Kasumi-1 (cell line): ENCODE data around the gene PINLYP.
A peak's percentile ranks its signal among the peaks of the same experiment; 100 is the strongest.
"Not testable (repeated sequence)": the region's sequence is repeated elsewhere in the genome, so short reads cannot be mapped to it uniquely, and the experiment has no call there.

Source experiments
- DNase-seq, 2 experiments: peaks; one replicate each; lab custom pipeline; 2025; lab: John Stamatoyannopoulos, UW

The PINLYP gene

DNA sequence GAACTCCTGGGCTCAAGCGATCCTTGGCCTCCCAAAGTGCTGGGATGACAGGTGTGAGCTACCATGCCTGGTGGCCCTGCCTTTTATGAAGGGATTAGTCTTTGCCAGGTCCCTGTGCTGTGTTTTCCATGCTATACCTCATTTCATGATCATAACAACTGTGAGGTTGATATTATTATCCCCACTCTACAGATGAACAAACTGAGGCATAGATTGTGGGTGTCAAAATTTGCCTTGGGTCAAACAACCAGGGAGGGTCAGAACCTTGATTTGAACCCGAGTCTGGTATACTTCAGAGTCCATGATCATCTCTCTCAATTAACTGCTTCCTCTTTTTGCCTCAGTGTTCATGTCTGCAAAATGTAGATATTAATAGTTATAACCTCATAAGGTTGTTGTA lies 6.9 kb downstream of the PINLYP start:
- DNase-seq, result no peak

DNA sequence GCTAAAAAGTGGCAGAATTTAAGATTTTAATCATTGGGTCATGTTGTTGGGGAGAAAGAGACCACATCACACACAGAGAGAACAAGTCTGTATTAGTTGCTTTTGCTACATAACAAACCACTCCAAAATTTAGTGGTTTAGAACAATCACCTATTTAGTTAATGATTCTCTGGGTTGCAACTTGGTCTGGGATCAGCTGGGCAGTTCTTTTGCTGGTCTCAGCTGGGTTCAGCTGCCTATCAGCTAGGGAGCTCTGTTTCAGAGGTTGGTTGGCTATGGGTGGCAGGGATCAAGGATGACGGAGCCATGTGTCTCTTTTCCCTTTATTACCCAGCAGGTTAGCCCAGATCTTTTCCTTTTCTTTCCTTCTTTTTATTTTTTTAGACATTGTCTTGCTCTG lies 8.9 kb downstream of the PINLYP start:
- no peak for DNase-seq

DNA sequence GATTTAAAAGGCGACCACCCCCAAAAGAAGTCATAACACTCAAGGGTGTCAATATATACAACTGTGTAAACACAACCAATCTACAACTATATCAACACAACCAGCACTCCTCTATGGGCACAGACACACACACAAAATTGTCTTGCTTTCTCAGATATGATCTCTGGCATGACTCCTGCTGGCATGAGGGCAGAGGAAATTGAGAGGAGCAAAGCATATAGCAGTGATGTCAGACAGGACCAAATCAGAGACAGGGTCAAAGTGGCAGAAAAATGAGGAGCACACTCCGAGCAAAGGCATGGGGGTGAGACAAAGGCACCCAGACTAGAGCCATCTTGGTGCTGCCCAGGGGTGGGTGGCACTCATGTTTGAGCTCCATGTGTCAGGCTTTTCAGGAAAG lies 10.7 kb downstream of the PINLYP start:
- no peak for DNase-seq

DNA sequence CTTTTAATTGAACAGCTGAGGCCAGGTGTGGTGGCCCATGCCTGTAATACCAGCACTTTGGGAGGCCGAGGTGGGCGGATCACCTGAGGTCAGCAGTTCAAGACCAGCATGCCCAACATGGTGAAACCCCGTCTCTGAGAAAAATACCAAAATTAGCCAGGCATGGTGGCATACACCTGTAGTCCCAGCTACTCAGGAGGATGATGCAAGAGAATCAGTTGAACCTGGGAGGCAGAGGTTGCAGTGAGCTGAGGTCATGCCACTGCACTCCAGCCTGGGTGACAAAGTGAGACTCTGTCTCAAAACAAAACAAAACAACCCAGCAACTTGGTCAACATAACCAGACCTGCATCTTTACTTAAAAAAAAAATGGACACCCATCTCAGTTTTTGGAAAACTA lies 11.4 kb downstream of the PINLYP start:
- DNase-seq, result not testable (repeated sequence)

DNA sequence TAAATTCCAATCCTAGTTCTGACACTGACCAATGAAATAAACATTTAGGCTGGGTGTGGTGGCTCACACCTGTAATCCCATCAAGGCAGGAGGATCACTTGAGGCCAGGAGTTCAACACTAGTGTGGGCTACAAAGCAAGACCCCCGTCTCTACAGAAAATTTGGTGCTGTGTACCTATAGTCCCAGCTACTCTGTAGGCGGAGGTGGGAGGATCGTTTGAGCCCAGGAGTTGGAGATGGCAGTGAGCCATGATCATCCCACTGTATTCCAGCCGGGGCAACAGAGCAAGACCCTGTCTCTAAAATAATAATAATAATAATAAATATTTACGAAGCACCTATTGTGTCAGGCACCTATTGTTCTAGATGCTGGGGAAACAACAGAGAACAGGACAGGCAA lies 13.7 kb downstream of the PINLYP start:
- DNase-seq, result no peak

DNA sequence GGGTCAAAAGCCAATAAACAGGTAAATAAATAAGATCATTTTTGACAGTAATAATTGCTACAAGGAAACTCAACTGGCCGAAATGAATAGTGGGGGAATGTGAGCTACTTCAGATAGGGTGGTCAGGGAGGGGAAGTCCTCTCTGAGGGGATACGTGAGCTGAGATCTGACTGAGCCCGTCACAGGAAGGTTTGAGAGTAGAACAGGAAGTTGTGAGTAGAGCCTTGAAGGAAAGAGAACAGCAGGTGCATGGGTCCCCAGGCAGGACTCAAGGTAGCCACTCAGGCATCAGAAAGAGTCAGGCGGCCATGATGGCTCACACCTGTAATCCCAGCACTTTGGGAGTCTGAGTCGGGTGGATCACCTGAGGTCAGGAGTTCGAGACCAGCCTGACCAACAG lies 14.1 kb downstream of the PINLYP start:
- no peak for DNase-seq

DNA sequence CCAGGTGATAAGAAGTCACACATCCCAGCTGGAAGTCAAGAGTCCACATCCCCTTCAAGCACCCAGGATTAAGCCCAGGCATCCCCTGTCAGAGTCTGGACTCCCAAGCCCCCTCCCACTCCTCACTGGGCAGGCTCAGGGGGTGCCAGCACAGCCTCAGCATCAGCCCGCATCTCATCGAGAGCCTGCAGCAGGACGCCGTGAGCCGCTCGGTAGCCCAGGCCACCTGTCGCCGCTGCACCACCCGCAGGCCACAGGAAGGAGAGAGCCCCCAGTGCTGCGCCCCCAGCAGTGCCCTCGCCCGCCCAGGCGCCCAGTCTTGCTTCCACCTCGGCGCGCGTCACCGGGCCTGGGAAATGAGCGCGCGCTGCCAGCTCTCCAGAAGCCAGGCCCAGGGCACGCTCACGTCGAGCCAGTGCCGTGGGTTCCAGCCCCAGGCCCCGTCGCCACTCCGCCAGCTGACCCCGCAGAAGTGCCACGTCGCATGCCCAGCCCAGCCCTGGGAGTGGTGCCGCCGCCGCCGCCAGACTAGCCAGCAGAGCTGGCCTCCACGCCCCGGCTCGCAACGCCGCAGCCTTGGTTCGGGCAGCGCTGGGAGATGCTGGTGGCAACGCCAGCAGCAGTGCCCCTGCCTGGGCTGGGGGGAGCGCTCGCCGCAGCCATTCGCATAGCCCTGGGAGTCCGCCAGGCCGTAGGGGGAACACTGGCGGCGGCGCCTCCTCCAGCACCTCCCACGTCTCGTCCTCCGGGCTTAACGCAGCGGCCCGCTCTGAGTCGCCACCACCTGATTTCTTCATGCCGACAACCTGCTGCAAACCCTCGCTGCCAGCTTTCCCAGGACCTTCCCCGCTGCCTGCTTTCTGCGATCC lies 16.5 kb downstream of the PINLYP start:
- DNase-seq, result no peak

DNA sequence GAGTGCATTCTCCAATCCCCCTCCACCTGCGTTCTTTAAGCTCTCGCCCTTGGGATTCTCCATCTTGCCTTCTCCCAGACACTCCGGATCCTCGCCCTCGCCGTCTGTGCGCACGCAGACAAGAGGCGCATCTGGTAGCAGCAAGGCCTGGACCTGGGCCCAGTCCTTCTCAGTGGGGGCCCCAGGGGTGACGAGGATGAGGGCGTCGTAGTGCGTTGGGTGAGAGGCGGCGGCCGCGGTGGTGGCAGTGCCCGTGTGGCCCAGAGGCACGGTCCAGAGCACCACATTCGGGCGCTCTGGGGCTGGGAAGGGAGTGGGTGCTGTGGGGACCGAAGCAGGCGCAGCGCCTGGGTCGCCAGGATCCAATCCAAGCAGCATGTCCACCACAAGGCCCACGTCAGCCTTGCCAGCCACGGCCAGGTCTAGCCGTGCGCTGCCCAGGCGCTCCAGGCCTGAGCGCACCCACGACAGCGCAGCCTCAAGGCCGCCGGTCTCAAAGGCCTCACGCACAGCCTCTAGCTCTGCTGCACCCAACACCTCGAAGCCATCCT lies 17.3 kb downstream of the PINLYP start:
- no peak for DNase-seq

DNA sequence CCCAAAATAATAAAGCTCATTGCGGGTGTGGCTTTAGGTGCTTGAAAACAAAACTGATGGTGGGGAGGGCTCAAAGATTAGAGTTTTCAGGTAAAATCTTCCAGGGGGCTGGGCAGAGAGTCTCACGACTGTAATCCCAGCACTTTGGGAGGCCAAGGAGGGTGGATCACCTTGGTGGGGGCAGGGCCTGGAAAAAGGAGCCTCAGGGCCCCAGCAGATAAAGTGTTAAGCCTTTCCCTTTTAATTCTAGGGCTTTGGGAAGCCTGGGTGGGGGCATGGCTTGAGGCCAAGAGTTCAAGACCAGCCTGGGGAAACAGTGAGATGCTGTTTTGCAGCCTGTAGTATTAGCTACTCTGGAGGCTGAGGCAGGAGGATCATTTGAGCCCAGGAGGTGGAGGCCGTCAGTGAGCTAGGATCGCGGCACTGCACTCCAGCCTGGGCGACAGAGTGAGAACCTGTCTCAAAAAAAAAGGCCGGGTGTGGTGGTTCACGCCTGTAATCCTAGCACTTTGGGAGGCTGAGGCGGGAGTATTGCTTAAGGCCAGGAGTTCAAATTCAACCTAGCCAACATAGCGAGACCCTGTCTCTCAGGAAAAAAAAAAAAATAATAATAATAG lies 18.6 kb downstream of the PINLYP start:
- no peak for DNase-seq

DNA sequence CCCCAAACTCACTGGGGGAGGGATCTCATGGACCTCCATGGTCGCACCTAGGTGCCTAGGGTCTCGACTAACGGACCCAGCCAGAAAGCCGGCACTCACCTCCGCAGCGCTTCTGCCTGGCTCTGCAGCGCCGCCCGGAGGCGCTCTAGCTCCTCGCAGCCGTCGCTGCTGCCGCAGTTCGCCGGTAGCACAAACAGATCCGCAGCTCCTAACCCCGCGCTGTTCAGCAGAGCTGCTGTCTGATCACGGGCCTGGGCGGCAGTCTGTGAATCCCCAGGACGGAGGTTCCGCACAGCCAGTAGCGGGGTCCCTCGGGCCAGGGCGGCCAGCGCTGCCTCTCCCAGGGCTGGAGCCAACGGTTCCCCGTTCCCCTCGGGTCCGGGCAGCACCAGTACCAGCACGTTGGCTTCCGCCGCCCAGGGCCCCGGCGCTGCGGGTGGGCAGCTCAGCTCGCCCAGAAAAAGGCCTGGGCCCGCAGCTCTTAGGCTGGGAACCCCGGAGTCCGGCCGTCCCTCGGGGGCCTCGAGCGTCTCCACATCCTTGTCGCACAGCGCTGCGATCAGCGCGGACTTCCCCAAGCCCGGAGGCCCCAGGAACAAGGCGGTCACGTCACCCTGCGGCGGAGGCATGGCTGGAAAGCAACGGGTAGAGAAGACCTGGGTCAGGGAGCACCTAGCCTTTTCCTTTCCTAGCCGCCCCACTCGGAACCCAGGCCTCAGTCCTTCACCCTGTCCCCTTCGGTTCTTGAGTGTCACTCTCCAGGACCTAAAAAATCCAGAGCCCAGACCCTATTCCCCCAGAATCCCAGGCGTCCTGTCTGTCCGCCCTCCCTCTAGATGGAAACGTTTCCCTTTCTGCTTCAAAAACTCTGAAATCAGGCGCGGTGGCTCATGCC lies 19.4 kb downstream of the PINLYP start:
- DNase-seq, result peak; percentile 67 to 70

DNA sequence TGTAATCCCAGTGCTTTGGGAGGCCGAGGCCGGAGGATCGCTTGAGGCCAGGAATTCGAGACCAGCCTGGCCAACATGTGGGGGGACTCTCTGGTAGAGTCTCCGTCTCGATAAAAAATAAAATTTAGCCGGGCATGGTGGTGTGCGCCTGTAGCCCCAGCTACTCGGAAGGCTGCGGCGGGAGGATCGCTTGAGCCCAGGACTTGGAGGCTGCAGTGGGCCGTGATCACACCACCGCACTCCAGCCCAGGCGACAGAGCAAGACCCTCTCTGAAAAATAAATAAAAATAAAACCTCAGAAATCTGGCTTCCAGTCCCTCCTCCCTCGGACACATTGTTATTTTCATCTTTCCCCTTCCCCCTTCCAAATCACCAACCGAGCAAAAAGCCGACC lies 20.0 kb downstream of the PINLYP start:
- no peak for DNase-seq

DNA sequence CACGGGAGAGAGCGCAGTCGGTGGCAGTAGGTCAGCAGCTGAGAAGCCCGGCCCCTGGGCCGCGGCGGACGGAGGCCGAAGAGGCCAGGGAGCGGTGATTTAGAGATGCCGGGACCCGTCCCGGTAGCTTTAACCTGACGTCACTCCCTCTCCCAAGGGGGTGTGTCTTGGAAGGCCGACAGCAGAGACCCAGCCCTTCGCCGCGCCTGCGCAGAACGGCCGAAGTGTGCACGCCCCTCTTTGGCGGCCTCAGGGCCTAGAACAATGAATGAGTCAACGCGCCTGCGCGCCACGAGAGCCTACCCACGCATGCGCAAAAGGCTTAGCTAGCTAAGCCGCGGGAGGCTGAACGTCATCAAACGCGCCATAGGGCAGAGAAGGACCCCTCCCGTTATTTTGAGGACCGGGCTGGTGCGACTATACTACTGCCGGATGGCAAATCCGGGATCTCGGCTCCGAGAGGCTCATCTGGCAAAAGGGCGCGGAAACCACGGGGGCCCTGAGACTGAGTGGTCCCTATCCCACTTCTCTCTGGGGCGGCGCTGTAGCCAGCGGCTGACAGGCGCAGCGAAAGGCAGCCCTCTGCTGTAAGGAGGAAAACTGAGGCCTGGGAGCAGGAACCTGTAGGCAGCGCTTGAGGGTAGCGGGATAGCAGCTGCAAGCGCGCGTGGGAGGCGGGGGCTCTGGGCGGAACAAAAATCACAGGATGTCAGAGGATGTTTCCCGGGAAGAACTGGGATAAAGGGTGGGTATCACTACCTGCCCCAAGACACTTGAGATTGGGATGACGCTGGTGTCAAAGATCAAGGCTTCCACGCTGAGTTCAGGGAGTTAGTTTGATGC lies 20.6 kb downstream of the PINLYP start, which contains the start of the genes IRGQ and ZNF576:
Gene IRGQ, minus strand, starts transcription at position 136 of the 843 bp plus-strand sequence. CDS start 796 bp downstream, outside the sequence.
Gene ZNF576, plus strand, starts transcription at position 597 of the 843 bp plus-strand sequence. CDS start 514 bp downstream, outside the sequence.
- DNase-seq, result peak; percentile 97 to 98

DNA sequence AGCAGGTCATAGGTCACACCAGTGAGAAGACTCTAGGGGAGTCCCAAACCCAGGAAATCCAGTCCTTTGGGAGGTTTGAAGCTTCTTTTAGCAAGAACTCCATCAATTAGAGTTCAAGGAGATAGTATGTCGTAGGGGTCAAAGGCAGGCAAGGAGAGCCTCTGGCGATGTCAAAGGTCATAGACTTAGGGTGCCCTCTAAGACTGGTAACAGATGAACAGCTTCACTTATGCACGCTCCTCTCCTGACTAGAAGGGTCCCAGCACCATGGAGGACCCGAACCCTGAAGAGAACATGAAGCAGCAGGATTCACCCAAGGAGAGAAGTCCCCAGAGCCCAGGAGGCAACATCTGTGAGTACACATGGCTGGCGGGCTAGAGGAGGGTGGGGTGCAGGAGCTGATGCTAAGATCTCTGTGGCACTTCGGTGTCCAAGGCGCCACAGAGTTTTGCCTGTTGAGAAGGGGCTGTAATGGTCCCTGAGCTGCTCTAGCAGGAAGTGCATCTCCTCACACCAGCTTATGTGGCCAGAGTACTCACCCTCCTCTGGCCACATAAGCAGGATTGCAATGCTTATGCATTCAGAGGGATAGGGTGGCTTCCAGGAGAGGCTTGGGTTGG lies 21.4 kb downstream of the PINLYP start:
- no peak for DNase-seq

DNA sequence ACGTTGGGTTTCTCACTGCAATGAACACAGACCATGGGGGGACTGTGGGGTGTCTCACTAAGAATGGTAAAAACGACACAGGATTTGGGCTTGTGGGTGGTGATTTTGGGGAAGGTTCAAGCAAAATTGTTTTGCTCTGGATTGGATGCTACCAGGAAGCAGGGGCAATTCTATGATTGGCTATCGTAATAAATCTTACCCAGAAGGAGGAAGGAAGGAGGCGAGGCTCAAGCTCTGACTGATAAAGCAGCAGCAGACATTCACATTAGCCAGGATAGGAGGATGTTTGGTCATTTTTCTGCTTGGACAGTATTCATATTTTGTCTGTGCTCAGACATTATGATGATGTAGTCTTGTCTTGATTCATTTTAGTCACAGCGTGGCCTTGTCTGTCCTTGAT lies 22.3 kb downstream of the PINLYP start:
- DNase-seq, result no peak

DNA sequence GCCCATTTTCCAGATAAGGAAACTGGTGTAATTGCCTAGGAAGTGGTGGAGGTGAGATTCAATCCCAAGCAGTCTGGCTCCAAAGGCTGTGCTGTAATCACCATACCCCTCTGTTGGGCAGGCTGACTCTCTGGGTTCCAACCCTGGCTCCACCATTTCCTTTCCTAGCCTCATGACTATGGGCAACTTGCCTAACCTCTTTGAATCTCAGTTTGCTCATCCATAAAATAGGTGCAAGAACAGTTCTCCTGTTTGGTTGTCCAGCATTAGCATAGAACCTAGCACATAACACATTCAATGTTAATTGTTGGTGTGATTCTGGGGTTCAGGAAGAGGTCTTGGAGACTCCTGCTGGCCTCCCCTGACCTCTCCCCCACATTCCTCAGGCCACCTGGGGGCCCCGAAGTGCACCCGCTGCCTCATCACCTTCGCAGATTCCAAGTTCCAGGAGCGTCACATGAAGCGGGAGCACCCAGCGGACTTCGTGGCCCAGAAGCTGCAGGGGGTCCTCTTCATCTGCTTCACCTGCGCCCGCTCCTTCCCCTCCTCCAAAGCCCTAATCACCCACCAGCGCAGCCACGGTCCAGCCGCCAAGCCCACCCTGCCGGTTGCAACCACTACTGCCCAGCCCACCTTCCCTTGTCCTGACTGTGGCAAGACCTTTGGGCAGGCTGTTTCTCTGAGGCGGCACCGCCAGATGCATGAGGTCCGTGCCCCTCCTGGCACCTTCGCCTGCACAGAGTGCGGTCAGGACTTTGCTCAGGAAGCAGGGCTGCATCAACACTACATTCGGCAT lies 23.0 kb downstream of the PINLYP start:
- no peak for DNase-seq

DNA sequence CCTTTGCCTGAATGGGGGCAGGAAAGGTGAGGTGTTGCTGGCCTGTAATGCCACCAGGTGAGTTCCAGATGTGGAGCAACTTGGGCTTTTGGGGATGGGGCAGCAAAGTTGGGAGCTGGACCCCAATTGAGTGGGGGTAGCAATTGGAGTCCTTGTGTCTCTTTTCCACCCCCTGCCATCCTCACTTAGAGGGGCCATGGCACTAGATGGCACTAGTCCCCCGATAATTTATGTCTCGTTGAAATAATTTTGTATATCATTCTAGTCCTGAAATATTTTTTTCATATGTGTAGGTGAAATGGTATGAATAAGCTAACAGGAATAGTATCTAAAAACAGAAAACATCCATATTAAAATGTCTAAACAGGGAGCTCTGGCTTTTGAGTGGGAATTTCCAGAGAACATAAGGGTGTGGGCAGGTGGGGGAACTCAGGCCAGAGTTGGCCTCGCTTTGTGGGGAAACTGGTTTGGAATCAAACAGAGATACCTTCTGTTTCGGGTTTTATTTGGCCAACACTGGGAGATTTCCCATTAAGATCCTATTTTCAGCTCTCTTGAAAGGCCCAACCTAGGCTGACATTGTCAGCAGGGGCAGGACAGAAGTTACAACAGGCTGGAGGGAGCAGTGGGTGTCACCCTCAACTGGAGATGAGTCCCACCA lies 24.2 kb downstream of the PINLYP start:
- DNase-seq, result no peak

DNA sequence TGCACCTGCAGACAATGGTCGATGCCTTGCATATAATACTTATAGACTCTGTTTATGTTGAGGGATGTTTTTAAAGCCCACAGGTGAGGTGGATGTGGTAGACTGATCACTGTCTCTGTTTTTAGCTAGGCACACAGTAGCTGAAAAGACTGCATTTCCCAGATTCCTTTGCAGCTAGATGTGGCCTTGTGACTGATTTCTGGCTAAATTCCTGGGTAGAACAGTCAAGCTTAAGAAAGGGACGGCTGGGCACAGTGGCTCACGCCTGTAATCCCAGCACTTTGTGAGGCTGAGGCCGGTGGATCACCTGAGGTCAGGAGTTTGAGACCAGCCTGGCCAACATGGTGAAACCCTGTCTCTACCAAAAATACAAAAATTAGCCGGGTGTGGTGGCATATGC lies 24.7 kb downstream of the PINLYP start:
- DNase-seq, result not testable (repeated sequence)

DNA sequence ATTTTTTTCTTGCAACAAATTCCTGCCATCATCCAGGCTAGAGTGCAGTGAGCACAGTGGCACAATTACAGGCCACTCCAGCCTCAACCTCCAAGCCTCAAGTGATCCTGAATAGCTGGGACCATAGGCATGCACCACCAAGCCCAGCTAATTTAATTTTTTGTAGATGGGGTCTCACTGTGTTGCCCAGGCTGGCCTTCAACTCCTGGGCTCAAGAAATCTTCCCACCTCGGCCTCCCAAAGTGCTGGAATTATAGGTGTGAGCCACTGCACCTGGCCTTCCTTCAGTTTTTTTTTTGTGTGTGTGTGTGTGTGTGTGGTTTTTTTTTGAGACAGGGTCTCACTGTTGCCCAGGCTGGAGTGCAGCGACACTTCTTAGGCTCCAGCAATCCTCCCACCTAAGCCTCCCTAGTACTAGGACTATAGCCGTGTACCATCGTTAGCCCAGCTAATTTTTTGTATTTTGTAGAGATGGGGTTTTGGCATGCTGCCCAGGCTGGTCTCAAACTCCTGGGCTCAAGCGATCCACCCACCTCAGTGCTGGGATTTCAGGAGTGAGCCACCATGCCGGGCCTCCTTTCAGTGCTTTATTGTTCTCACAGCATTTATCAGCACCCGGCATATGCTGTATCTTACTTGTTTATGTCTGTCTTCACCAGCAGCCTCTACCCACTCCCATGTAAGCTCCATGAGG lies 30.4 kb downstream of the PINLYP start:
- DNase-seq, result no peak
